Stimulated activated CD8-positive, alpha-beta memory T cell treated with anti-CD3 and anti-CD28 coated beads, Interleukin-4, amount 100 ng/mL, for 1 hour (primary cell): ENCODE data around the gene URB1.
"Not testable (repeated sequence)": the region's sequence is repeated elsewhere in the genome, so short reads cannot be mapped to it uniquely, and the experiment has no call there.

Experiments
- DNase-seq, 2 donors: peaks; one replicate each; pipeline ENCODE4 v3.0.0-alpha.2; 2020; ENCODE audit warnings: low read depth in 2 of 2, low spot score in 1 of 2

URB1 gene

GRCh38 chr21:32413015-32413504 is 20.2 kb upstream of the URB1 start:
- DNase-seq: no peak

DNA sequence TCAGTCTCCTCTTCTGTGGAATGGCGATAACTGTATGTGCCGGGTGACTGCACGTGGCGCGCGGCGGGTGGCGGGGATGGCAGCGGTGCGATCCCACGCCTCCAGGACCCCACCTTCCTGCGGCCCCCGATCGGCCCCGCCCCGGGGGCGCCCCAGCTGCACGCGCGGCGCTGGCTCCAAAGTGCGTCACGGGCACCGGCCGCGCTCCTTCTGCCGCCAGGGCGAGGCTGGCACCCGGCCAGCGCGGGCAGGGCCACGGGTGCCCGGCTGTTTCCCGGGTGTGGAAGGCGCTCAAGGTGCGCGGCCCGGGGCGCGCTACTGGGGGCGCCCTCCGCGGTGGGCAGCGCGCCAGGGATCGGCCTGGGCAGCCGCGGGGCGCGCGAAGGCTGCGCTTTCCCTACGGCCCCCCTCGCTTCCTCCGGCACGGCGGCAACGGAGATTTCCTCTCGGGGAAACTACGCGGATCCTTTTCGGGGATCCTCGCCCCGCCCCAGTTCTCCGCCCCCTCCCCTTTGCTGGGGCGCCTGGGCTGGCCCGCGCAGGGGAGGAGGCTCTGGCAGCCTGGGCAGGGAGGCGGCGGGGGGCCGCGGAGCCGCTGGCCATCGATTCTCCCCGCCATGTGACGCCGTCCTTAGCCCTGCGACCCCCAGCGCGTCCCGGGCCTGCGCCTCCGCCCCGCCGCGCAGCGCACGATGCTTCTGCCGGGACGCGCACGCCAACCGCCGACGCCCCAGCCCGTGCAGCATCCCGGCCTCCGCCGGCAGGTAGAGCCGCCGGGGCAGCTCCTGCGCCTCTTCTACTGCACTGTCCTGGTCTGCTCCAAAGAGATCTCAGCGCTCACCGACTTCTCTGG is 19.6 kb upstream of the URB1 start, which contains the start of gene EVA1C:
TSS of gene EVA1C (plus strand) at position 545 of the 853 bp plus-strand sequence. CDS start at position 693, 148 bp downstream.
- peak; percentile 38 to 44 for DNase-seq

GRCh38 chr21:32411350-32412161 is 18.7 kb upstream of the URB1 start:
- DNase-seq: no peak

GRCh38 chr21:32410916-32411315 is 18.1 kb upstream of the URB1 start:
- no peak for DNase-seq

DNA sequence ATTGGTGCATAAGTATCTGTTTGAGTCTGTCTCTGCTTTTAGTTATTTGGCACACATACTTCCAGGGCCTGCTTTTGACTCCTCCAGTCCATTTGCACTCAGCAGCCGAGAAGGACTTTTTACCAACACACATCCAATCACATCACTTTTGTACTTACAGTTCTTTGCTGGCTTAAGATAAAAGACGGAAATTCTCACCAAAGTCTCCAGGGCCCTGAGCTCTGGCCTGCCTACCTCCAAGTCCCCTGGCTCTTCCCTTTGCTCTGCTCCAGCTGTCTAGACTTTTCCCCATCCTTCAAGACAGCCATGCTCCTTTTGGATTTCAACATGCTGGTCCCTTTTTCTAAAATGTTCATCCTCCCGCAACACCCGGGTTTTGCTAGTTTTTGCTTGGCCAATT is 17.5 kb upstream of the URB1 start:
- DNase-seq: no peak

GRCh38 chr21:32406405-32406804 is 13.6 kb upstream of the URB1 start:
- DNase-seq: no peak

GRCh38 chr21:32403201-32403777 is 10.5 kb upstream of the URB1 start:
- peak in 1 of 2 donors; percentile 18 for DNase-seq

- DNase-seq: no peak
Observed at GRCh38 chr21:32393677-32394001, 827 bp upstream of the URB1 start.

DNA sequence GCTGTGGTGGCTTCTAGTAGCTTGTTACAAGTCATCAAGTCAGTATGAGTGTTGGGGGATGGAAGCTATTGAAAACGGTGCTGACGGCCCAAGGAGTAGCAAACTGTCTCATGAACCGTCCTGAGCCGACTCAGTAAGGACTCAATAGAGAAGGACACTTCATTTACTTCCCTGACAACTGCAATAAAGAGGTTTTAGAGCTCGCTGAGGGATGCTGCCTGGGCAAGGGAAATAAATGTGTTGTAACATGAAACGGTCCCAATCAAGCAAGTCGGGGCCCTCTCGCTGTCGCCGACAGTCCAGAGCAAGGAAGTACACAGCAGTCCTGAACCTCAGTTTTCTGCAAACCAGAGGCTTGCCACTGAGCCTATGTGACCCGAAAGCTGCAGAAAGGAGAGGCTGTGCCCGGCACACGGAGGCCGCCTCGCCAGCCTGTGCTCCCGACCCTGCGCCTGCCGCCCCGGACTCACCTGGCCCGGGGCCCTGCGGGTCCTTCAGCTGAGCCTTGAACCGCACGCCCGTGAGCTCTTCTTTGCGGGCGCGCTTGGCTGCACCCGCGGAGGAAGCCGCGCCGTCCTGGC is 423 bp downstream of the URB1 start:
- DNase-seq: no peak

DNA sequence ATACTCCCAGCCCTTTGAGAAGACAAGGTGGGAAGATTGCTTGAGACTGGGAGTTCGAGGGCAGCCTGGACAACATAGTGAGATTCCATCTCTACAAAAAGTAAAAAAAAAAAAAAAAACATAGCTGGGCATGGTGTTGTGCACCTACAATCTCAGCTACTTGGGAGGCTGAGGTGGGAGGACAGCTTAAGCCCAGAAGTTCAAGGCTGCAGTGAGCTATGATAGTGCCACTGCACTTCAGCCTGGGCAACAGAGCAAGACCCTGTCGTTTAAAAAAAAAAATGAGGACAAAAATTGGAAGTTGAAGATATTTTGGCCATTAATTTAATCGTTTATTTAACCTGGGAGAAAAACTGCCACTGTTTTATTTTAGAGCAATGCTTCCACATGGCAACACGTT is 1.1 kb downstream of the URB1 start:
- no peak for DNase-seq

DNA sequence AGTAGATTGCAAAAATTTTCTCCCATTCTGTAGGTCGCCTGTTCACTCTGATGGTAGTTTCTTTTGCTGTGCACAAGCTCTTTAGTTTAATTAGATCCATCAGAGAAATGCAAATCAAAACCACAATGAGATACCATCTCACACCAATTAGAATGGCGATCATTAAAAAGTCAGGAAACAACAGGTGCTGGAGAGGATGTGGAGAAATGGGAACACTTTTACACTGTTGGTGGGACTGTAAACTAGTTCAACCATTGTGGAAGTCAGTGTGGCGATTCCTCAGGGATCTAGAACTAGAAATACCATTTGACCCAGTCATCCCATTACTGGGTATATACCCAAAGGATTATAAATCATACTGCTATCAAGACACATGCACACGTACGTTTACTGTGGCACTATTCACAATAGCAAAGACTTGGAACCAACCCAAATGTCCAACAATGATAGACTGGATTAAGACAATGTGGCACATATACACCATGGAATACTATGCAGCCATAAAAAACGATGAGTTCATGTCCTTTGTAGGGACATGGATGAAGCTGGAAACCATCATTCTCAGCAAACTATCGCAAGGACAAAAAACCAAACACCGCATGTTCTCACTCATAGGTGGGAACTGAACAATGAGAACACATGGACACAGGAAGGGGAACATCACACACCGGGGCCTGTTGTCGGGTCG is 2.1 kb downstream of the URB1 start:
- DNase-seq: not testable (repeated sequence)

DNA sequence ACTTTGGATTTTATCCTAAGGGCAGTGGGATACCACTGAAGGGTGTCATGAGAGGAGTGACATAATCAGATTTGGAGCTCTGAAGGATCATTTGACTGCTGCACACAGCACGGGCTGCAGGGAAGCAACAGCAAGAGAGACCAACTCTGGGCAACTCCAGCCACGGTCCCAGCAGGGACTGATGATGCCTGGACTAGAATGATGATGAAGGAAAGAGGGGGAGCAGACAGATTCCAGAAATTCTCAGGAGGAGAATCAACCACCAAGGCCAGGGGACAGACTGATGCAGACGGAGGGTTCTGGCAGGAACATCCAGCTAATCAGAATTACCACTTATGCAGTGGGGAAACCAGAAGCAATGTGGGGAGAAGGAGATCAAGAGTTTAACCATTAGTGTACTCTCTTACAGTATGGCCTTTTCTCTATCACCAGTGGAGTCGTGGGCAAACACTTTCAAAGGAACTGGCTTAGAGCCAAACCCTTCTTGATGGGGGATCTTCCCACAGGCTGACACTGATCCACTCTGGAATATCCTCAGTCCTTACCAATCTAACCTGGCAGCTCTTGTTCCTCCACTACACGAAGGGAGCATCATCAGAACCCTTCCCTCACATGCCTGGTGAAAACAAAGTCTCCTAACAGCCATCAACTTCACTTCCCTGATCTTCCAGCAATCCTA is 3.3 kb downstream of the URB1 start:
- DNase-seq: no peak

DNA sequence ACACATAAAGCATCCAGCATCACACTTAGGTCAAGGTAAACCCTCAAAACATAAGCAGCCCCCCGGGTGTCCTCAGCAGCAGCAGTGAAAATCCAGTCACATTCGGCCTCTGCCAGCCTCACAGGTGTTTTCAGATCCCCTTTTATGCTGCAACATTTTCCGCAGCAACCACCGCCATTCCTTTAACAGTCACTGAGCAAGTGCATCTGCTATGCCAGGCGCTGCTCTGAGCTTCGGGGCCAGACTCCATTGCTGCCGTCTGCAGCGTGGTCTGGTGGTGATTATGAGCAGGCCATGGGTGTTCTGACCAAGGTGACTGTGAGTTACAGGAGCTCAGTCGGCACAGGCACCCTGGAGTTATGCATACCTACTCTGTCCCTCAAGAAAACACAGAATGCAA is 4.5 kb downstream of the URB1 start:
- no peak for DNase-seq

- DNase-seq: no peak
Observed at GRCh38 chr21:32387151-32387550, 5.7 kb downstream of the URB1 start.

DNA sequence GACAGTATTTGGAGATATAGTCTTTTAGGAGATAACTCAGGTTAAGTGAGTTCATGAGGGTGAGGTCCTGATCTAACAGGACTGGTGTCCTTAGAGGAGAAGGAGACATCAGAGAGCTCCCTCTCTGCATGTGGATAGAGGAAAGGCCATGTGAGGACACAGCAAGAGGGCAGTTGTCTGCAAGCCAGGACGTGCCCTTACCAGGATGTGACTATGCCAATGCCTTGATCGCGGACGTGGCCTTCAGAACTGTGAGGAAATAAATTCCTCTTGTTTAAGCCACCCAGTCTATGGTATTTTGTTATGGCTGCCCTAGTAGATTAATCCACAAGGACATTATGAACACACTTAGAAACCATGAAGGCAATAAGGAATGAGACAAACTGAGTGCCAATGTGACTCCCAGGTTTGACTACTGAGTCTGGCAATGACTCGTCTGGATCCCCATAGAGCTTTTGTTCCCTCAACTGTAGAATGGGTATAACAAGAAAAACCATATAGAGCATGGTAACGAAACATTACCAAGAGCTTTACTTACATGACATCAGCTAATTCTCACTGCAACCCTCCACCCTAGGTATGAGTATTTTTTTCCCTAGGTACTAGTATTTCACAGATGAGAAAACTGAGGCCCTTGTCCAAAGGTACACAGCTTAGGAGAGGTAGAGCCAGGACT is 6.5 kb downstream of the URB1 start:
- DNase-seq: no peak

GRCh38 chr21:32383812-32384211 is 9.0 kb downstream of the URB1 start:
- no peak for DNase-seq

DNA sequence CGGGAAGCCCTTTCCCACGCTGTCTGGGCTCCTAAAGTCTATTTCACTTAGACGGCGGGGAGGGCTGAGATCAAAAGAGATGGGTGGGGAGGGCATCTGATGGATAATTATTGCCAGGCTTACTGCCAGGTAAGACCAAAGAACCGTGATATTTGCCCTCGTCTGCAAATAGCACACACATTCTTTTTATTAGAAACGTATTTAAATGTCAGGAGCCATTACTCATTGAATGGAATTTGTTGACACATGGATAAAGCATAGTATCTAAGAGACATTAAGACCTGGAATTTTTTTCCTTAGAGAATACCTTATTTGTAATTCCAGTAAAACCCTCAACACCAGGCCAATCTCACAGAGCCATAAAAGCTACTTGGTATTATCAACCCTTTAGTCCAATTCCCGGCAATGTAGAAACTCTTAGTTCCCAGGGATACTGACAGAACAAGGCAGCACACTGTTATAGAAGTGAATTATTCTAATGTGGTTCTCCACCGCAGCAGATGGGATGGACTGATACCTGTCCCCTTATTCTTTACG is 10.6 kb downstream of the URB1 start:
- no peak for DNase-seq

- no peak for DNase-seq
Observed at GRCh38 chr21:32381571-32381970, 11.2 kb downstream of the URB1 start.

- no peak for DNase-seq
Observed at GRCh38 chr21:32380940-32381339, 11.9 kb downstream of the URB1 start.
